SK-MEL-5 (cell line): ENCODE data around the gene CCDC28A. TPM values are rescaled to one million over a fixed set of nuclear protein-coding genes. Genes with fewer than 3 reads are reported as not detected.
A peak's percentile ranks its signal among the peaks of the same experiment; 100 is the strongest.

Experiments used
- DNase-seq: peaks from one replicate; pipeline ENCODE4 v3.0.0-alpha.2; 2016; ENCODE audit warnings: low read depth, low spot score
- in situ Hi-C: cut with HindIII; loops from 2 replicates; pipeline ENCODE4 v1.10.0; 2016; ENCODE audit warnings: low sequenced_read_pairs, high pct_unique_total_duplicates, low pct_unique_long_range_greater_than_20kb
- total RNA-seq: library from RNA; depleted of rRNA; stranded (reverse); fragments of >200 nt; shearing (Covaris generic); gene quantifications from 2 replicates; pipeline ENCODE4 v1.2.3, GENCODE V29; 2014

CCDC28A gene
- total RNA-seq, 1 experiment from 2014 or later = 27.9 TPM

GRCh38 chr6:138782243-138782642, 8.7 kb downstream of the CCDC28A start:
- no peak for DNase-seq
- in situ Hi-C loops = no loop called here

DNA sequence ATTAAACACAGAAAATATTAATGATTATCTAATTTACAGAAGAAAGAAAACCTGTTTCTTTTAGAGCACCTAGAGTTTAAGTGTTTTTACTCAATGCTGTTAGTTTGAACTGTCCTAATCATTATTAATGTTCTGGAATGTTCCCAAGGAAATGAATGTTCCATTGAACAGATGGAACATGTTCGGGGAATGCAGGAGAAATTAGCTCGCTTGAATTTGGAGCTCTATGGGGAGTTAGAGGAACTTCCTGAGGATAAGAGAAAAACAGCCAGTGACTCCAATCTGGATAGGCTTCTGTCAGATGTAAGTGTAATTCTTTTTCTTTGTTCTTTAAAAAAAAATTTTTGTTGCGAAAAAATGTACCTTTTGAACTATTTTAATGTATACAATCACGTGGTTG, 11.5 kb downstream of the CCDC28A start:
- DNase-seq = no peak
- in situ Hi-C loops = no loop called here

GRCh38 chr6:138785980-138786379, 12.4 kb downstream of the CCDC28A start:
- no peak for DNase-seq
- in situ Hi-C loops = no loop called here

- in situ Hi-C loops = no loop called here
- peak; percentile 30 for DNase-seq
Measured at GRCh38 chr6:138787138-138787537, 13.6 kb downstream of the CCDC28A start.

DNA sequence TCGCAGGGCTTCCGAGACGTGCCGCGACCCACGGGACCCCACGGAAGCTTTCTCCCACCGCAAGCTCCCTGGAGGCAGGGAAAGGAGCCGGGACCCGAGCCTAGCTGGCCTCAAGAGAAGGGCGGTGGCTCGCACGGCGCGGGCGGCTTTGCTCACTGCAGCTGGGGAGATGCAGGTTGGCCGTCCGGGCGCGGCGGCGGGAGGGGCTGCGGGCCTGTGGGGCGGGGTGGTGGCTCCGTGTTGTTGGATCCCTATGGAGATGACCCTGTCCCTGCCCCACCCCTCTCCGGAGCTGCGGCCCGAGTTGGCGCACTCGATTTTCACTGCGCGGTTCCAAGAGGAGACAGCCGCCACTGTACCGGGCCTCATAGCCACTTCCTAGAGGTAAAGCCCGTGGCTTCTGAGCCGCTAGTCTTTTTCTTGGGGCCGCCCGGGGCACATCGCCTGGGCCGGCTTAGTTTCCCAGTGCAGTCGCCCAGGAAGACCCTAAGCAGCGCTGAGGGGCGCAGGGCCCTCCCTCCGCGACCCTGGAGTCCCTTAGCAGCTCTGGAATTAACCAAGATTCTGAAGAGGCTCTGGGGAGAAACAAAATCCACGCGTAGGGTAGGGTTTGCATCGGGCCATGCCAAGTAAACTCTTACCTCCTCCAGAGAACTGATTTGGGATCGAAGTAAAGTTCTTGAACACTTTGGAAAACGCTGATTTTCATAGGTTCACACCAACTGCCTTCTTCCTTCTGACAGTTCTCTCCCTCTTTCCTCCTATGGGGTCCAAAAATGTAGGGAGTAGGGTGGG, 22.4 kb downstream of the CCDC28A start, which contains the start of gene ECT2L:
Gene ECT2L (plus strand): TSS at position 279 of the 795 bp plus-strand sequence. CDS start 17,188 bp downstream, outside the sequence.
- no peak for DNase-seq
- in situ Hi-C loops = no loop called here

DNA sequence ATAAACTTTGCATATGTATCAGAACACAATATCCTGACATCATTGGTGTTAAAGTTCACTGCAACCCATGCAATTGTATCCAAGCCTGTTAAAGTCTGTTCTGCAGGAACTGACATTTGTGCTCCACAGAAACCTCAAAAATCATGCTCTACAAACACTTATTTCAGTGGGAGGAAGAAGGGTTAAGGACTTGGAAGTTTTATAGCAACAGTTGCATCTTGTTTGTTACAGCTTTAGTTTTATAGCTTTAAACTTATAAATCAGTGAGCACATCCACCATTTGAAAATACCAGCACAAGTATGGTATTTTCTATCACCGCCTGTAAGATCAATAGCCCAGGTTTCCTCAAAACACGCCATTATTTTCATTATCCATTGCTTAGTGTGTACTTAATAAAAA, 23.2 kb downstream of the CCDC28A start:
- in situ Hi-C loops = no loop called here
- DNase-seq = no peak

DNA sequence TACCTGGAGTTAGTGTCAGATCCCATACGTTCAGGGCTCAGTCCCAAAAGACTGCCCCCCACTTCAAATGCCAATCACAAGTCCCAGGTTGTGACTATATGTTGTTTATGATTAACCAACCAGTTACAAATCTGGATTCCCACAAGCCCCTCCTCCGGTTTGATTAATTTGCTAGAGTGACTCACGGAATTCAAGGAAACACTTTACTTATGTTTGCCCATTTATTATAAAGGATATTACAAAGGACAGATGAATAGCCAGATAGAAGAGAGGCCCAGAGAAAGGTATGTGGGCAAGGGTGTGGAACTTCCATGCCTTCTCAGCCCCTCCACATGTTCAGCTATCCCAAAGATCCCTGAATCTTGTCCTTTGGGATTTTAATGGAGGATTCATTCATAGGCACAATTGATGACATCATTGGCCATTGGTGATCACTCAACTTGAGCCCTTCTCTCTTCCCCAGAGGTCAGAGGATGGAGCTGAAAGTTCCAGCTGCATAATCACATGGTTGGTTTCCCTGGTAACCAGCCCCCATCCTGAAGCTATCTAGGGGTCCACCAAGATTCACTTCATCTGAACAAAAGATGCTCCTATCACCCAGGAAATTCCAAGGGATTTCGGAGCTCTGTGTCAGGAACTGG, 24.4 kb downstream of the CCDC28A start:
- no peak for DNase-seq
- in situ Hi-C loops = no loop called here

- peak; percentile 69 for DNase-seq
- in situ Hi-C loops = no loop called here
Measured at GRCh38 chr6:138800377-138801150, 27.0 kb downstream of the CCDC28A start.

DNA sequence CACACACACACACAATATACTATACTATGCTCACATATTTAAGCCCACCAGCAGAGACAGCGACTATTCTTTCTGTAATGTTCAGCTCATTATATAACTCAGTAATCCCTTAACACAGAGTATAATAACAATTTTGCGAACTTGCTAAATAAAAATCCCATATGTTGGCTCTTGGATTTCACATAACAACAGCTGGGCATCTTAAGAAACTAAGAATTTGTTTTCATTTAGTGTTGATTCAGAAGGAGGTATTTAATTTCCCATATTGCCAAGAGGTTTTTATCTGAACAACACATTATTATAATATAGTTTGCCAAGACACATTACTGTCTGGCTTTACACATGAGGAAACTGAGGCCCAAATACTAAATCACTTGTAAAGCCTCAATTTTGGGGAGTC, 29.8 kb downstream of the CCDC28A start:
- in situ Hi-C loops = no loop called here
- DNase-seq = no peak

DNA sequence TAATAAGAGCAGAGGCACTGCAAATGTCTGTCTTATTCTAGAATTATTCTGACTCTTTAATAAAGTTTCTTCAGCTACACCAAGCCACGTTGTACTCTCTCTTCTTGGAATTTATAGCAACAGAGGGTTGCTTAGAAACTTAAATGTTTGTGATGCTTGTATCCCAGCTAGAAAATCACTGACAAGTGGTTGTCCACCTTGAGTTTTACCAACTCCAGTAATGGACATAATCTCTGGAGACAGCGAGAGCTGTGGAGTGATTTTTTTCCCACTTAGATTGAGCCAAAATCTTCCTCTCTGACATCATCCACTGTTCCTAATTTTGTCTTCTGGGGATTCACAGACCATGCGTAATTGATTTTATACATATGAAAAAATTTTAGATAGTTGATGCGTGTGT, 30.3 kb downstream of the CCDC28A start:
- in situ Hi-C loops = no loop called here
- no peak for DNase-seq

DNA sequence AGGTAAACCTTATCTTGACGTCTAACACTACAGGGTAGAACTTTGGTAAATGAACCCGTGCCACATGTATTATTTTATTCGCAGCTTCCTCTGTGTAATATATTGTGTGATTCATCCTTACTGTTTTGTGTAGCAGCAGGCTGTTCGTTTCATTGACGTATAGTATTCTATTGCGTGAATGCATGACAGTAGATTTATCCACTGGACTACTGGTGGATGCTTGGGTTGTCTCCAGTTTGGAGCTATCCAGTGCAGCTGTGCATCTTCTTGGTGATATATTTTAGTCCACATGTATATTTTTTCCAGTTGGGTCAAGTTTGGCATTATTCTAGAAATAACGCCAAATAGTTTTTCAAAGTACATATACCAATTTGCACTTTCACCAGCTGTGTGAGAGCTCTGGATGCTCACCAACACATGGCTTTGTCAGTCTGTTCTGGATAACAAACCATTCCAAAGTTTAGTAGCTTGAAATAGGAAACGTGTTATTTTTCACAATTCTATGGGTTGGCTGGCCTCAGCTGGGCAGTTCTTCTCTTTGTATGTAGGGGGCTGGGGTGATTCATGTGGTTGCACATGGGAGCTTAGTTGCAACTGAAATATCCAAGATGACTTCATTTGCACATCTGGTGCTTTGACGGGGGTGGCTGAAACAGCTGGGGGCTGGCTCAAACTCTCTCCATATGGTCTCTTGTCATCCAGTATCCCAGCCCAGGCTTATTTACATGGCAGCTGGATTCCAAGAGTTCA, 31.6 kb downstream of the CCDC28A start:
- in situ Hi-C loops = no loop called here
- no peak for DNase-seq

- in situ Hi-C loops = no loop called here
- no peak for DNase-seq
Measured at GRCh38 chr6:138806889-138807288, 33.3 kb downstream of the CCDC28A start.

DNA sequence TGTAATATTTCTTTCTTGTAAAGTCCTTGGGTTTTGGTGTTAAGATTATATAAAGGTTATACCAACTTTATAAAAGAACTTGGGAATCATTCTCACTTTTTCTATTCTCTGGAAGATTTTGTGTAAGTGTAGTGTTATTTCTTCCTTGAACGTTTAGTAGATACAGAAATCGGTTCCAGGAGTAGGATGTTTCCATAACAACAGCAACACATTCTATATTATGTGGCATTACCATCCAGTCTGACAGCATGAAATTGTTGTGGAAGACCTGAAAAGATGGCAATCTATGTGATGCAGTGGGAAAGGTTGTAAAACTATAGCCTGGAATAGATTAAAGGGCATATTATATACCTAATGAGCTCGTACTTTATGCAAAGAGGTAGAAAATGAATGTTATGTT, 36.1 kb downstream of the CCDC28A start:
- no peak for DNase-seq
- in situ Hi-C loops = no loop called here

DNA sequence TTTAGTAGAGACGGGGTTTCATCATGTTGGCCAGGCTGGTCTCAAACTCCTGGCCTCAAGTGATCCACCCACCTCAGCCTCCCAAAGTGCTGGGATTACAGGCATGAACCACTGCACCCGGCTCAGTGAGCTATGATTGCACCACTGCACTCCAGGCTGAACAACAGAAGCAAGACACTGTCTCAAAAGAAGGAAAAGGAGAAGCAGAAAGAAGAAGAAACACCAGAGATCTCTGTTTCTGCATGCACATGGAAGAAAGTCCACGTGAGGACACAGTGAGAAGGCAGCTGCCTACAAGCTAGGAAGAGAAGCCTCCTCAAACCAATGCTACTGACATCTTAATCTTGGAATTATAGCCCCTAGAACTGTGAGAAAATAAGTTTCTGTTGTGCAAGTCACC, 38.3 kb downstream of the CCDC28A start:
- in situ Hi-C loops = no loop called here
- no peak for DNase-seq

GRCh38 chr6:138814179-138814834, 40.7 kb downstream of the CCDC28A start:
- no peak for DNase-seq
- in situ Hi-C loops = no loop called here

GRCh38 chr6:138815221-138815620, 41.7 kb downstream of the CCDC28A start:
- in situ Hi-C loops = no loop called here
- no peak for DNase-seq

DNA sequence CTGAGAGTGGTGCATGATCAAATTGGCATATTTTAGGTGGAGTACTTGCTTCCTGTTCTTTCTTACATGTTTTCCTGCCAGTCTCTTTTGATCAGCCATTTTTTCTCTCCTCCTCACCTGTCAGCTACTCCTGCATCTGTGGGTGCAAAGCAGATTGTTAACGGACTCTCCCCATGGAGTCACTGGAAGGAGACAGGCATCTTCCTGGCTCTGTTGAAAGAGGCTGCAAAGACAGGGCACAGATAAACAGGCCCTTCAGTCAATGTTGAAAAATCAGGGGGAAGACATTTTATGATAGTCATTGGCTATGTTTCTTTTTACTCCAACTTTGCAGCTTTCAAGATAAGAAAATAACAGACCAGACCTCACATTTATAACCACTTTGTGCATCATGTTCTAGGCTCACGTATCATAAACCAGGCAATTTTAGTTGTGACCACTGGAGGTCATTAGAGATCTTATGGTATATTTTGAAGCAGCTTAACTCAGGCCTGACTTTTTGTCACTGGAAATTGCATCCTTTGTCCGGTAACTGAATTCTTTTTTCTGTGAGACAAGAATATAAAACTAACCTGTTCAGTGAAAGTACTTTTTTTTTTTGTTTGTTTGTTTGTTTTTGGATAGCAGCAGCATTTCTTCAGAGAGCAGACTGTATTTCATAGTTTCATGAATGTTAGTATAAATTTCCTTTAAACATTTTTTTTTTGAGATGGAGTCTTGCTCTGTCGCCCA, 42.4 kb downstream of the CCDC28A start:
- in situ Hi-C loops = no loop called here
- DNase-seq = peak; percentile 85
